GM21360 (cell line): ENCODE measurements around the gene GRHPR.
"Not testable (repeated sequence)": the region's sequence is repeated elsewhere in the genome, so short reads cannot be mapped to it uniquely, and the experiment has no call there.

Experiments used
- ATAC-seq: cut with Tn5 transposase; IDR thresholded peaks from one replicate; pipeline ENCODE4 v1.9.1; 2021; ENCODE audit warnings: mild to moderate bottlenecking, moderate library complexity; ENCODE audit not compliant: unreplicated experiment

The GRHPR gene

DNA sequence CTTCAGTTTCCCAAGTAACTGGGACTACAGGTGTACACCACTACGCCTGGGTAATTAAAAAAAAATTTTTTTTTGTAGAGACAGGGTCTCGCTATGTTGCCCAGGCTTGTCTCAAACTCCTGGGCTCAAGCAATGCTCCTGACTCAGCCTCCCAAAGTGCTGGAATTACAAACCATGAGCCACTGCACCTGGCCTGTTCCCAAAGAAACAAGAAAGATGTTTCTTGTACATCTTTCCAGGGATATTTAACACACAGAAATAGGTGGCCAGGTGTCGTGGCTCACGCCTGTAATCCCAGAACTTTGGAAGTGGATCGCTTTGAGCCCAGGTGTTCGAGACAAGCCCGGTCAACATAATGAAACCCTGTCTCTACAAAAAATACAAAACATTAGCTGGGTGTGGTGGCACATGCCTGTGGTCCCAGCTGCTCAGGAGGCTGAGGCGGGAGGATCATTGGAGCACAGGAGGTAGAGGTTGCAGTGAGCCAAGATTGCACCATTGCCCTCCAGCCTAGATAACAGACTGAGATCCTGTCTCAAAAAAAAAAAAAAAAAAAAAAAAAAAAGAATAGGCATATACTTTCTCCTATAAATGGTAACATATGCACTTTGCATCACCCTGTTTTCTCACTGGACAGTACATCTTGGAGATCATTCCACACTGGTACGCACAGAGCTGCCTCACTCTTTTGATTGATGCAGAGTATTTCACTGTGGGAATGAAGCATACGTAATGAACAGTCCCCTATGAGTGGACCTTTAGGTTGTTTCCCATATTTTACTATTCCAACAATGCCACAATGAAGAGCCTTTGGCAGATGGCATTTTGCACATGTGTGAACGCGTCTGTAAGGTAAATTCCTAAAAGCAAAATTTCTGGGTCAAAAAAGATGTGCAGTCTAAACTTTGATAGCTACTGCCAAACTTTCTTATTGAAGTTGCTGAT lies 2.0 kb upstream of the GRHPR start:
- no peak for ATAC-seq

GRCh38 chr9:37421914-37422288 lies 595 bp upstream of the GRHPR start:
- ATAC-seq: no peak

GRCh38 chr9:37423508-37423907 lies 1.0 kb downstream of the GRHPR start:
- no peak for ATAC-seq

DNA sequence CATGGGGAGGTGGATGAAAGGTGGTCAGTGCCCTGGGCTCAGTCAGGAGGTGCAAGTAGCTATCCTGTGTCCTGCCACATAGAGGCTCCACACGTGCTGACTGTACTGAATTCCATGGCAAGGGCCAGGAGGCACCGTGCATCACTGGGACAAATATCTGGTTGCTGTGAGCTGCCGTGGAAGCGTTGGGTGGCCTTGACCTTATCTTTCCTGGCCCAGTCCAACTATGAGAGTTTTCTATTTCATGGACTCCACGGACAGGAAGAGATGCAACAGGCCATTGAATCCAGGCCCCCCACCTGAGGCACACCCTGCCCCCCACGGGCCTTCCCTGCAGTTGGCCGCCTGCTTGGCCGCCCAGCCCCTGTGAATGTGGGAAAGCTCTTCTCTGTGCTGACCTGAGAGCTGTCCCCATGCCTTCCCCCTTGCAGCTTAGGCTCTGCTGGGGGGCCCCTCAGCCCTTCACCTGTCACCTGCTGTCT lies 1.7 kb downstream of the GRHPR start:
- no peak for ATAC-seq

- ATAC-seq: no peak
Measured at GRCh38 chr9:37424686-37425297, 2.3 kb downstream of the GRHPR start.

DNA sequence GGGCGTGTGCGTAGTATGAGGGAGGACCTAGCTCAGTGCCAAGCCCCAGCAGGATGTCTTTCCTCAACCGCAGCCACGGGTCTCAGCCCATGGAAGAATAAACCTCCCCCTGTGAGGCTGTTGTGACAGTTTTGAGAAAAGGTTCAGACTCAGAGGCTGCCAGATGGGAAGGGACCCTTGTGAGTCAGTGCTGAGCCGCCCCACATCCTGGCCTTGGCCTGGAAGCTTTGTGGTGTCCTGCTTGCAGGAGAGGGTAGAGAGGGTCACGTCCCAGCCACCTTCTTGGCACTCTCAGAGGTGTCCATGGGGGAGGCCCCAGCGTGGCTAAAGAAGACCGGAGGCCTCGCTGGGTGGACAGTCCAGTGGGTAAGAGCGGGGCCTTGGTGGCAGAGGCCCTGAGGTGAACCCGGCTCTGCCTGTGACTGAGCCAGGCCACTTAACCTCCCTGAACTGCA lies 2.8 kb downstream of the GRHPR start:
- no peak for ATAC-seq

DNA sequence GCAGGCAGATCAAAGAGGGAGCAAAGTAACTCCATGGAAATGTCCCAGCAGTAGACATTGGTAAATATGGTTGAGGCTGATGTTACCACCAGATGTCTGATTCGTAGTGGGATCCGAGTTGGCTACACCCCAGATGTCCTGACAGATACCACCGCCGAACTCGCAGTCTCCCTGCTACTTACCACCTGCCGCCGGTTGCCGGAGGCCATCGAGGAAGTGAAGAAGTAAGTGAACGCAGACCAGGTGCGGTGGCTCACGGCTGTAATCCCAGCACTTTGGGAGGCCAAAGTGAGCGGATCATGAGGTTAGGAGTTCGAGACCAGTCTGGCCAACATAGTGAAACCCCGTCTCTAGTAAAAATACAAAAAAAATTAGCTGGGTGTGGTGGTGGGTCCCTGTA lies 3.9 kb downstream of the GRHPR start:
- not testable (repeated sequence) for ATAC-seq

GRCh38 chr9:37426846-37427245 lies 4.3 kb downstream of the GRHPR start:
- ATAC-seq: no peak

DNA sequence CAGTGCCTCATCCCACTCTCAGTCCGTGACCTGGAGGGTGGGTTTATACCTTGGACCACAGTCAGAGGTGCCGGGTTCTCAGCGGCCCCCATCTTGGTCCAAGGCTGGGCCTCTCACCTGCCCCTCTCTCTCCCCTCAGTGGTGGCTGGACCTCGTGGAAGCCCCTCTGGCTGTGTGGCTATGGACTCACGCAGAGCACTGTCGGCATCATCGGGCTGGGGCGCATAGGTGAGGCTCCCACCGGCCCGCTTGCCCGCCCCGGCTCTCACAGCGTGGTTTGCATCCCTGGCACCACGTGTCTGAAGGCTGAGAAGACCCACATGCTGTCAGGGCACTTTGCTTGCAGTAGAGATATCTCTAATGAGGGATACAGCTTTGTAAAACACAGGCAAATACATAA lies 5.8 kb downstream of the GRHPR start:
- ATAC-seq: no peak

- no peak for ATAC-seq
Measured at GRCh38 chr9:37429441-37430285, 7.2 kb downstream of the GRHPR start.

GRCh38 chr9:37430841-37431597 lies 8.5 kb downstream of the GRHPR start:
- no peak for ATAC-seq

- ATAC-seq: no peak
Measured at GRCh38 chr9:37432020-37432419, 9.5 kb downstream of the GRHPR start.

- ATAC-seq: no peak
Measured at GRCh38 chr9:37433867-37434371, 11.4 kb downstream of the GRHPR start.

DNA sequence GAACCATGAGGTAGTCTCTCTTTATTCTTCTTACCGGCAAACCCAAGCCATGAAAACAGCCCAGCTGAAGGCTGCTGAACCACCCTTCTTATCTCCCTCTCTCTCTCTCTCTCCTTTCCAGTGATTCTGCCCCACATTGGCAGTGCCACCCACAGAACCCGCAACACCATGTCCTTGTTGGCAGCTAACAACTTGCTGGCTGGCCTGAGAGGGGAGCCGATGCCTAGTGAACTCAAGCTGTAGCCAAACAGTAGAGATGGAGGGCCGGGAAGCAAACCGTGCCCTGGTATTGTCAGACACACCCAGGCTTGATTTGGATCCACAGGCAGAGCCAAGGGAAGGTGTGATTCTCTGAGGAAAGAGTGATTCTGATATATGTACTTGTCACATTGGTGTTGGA lies 14.0 kb downstream of the GRHPR start:
- no peak for ATAC-seq

DNA sequence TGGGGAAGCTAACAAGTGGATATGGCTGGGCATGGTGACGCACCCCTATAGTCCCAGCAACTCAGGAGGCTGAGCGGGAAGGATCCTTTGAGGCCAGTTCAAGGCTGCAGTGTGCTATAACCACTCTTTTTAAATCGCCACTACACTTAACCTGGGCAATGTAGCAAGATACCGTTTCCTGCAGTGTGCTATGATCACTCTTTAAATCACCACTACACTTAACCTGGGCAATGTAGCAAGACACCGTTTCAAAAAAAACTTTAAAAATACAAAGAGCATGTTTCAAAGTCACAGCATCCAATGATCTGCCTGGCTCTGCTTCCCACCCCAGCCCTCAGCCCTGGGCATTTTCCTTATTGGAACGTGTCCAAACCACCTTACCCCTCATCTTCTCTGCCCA lies 14.5 kb downstream of the GRHPR start:
- ATAC-seq: no peak

- ATAC-seq: no peak
Measured at GRCh38 chr9:37437621-37438020, 15.1 kb downstream of the GRHPR start.

DNA sequence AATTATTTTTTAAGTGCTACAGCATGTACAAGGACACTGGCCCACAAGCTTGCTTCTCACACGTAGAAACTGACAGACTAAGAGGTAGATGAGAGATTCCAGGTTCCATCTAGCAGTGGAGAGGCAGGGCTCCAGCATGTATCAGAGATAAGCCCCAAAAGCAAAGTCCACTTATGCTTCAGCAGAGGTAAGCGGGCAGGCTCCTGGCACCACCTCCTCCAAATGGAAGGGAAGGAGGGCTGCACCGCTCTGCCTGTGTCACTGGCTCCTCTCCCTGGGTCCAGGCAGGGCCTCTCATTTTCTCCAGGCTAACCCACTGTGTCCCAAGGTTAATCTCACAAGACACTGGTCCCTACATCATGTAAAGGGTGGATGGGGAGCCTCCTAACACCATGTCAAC lies 15.9 kb downstream of the GRHPR start:
- ATAC-seq: no peak

DNA sequence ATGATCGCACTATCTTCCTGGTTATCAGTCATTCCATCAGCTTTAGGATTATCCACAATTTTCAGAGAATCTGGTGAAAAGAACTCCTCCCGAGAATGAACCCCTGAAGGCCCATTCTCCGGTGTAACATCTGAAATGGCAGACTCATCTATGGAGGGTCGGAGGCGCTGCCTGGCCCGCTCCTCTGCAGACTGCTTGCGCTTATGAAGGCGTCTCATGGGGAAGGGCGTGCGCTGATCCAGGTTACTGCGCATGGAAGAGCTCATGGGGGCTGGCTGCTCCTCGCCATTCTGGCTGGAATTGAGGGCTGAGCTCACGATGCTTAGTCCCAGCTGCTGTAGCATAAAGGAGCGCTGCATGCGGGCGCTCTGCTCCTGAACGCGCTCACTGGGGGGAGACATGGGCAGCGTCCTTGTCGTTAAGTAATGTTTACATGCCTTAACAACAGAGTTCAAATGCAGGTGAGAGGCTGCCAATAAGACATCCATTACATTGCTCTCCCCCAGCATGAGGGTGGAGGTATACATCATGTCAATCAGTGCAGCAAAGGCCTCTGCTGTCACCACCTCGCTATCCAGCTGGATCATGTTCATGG lies 19.4 kb downstream of the GRHPR start:
- no peak for ATAC-seq

DNA sequence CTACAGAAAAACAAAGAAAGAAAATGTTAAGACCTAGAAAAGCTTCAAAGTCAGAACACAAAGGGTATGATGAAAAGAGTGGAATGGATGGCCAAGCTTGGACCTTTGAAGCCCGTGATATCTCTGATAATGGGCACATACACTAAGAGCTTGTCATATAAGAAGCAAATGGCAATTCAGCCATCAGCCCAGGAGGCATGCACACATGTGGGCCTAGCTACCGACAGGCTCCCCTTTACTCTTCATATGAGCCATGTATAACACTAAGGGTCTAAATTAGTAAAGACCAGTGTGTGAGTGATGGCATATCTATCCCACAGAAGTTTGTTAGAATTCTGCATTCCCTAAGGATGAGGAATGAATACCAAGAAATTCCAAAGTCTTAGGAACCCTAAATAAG lies 20.1 kb downstream of the GRHPR start:
- no peak for ATAC-seq

GRCh38 chr9:37443566-37443965 lies 21.1 kb downstream of the GRHPR start:
- ATAC-seq: no peak
